Parathyroid adenoma (tissue), 2 donors: ENCODE results near the gene TP53I11.

Experiments used
- H2AFZ ChIP-seq: fragments of 300-600 bp; sonication (generic); one replicate; pipeline ENCODE4 v1.7.0; 2017; ENCODE audit warnings: antibody characterized with exemption, mild to moderate bottlenecking
- H3K27ac ChIP-seq: fragments of 300-600 bp; sonication (generic); one replicate; pipeline ENCODE4 v1.7.0; 2017
- H3K27me3 ChIP-seq: fragments of 300-600 bp; sonication (generic); one replicate; pipeline ENCODE4 v1.7.0; 2017; ENCODE audit warnings: low read length; ENCODE audit not compliant: control insufficient read depth, insufficient read depth
- H3K36me3 ChIP-seq: fragments of 300-600 bp; sonication (generic); one replicate; pipeline ENCODE4 v1.7.0; 2017; ENCODE audit warnings: low read length; ENCODE audit not compliant: control insufficient read depth, insufficient read depth
- H3K4me1 ChIP-seq: fragments of 300-600 bp; sonication (generic); one replicate; pipeline ENCODE4 v1.7.0; 2017; ENCODE audit warnings: control low read depth
- H3K4me2 ChIP-seq: fragments of 300-600 bp; sonication (generic); one replicate; pipeline ENCODE4 v1.7.0; 2017; ENCODE audit warnings: low read length
- H3K4me3 ChIP-seq: fragments of 300-600 bp; sonication (generic); one replicate; pipeline ENCODE4 v1.7.0; 2017; ENCODE audit warnings: low read depth, low read length
- H3K79me2 ChIP-seq: fragments of 300-600 bp; sonication (generic); one replicate; pipeline ENCODE4 v1.7.0; 2017; ENCODE audit warnings: control low read depth
- H3K9ac ChIP-seq: fragments of 300-600 bp; sonication (generic); one replicate; pipeline ENCODE4 v1.7.0; 2017; ENCODE audit warnings: mild to moderate bottlenecking
- H3K9me3 ChIP-seq: fragments of 300-600 bp; sonication (generic); one replicate; pipeline ENCODE4 v1.7.0; 2017; ENCODE audit warnings: low read length; ENCODE audit not compliant: control insufficient read depth
- TF ChIP-seq, protein P1 (sequence below): fragments of 300-600 bp; sonication (generic); IDR thresholded peaks from one replicate; pipeline ENCODE4 v1.7.0; 2017; ENCODE audit warnings: antibody characterized with exemption, mild to moderate bottlenecking
- donor health status: primary hyperparathyroidism.

Gene TP53I11

DNA sequence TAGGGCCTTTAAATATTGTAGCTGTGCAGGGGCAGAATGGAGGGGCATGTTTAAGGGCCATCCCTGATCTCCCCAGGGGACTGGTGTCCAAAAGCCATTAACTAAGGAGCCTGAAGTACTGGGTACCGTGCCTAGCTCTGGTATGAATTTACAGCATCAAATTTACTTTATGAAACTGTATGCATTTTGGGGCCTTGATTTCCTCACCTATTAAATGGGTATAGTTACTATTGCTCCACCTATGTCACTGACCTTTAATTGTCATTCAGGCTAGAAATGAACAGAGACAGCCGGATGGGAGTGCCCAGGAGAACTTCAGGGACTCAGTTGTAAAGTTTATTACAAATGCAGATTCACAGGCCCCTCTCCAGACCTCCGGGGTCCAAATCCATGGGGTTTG is 11.8 kb upstream of the TP53I11 start:
- H3K4me3 ChIP-seq, result no peak overlapping the region
- no peak overlapping the region for H3K4me2 ChIP-seq
- no peaks in the 10 kb centered on the region for H3K27me3 ChIP-seq
- no peak overlapping the region for H3K9ac ChIP-seq
- no peaks in the 10 kb centered on the region for H3K79me2 ChIP-seq
- no peak overlapping the region for H2AFZ ChIP-seq
- H3K36me3 ChIP-seq, result no peaks in the 10 kb centered on the region
- H3K4me1 ChIP-seq, result no peaks in the 10 kb centered on the region
- H3K9me3 ChIP-seq, result no peaks in the 10 kb centered on the region
- TF ChIP-seq, protein P1, sequence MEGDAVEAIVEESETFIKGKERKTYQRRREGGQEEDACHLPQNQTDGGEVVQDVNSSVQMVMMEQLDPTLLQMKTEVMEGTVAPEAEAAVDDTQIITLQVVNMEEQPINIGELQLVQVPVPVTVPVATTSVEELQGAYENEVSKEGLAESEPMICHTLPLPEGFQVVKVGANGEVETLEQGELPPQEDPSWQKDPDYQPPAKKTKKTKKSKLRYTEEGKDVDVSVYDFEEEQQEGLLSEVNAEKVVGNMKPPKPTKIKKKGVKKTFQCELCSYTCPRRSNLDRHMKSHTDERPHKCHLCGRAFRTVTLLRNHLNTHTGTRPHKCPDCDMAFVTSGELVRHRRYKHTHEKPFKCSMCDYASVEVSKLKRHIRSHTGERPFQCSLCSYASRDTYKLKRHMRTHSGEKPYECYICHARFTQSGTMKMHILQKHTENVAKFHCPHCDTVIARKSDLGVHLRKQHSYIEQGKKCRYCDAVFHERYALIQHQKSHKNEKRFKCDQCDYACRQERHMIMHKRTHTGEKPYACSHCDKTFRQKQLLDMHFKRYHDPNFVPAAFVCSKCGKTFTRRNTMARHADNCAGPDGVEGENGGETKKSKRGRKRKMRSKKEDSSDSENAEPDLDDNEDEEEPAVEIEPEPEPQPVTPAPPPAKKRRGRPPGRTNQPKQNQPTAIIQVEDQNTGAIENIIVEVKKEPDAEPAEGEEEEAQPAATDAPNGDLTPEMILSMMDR, result no peak
- no peak overlapping the region for H3K27ac ChIP-seq

DNA sequence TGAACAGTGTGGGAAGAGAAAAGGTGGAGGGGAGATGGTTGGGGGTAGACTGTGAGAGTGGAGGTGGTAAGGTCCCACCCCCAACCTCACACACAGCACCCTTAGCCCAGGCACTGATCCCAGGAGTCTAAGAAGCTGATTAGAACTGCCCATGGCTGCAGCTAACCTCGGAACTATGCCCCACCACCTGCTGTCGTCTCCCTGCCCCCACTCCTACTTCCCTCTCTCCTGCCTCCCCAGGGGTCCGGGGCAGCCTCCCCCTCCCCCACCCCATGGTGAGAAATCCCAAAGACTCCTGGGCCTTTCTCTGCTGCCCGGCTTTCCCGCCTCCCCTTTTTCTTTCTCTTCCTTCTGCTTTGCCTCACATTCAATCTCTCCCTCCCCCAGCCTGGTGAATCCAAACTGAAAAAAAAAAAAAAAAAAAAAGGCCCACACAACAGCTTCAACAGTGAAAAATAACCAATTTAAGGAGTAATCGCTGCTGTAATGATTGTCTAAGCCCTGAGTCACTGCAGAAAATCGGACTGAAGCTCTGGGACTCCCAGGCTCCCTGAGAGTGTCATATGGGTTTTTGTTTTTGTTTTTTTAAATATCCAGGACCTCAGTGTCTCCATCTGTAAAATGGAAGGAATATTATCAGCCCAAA is 9.6 kb upstream of the TP53I11 start:
- H3K9ac ChIP-seq, result no peak overlapping the region
- H3K36me3 ChIP-seq, result no peaks in the 10 kb centered on the region
- H3K9me3 ChIP-seq, result no peaks in the 10 kb centered on the region
- H3K27me3 ChIP-seq, result no peaks in the 10 kb centered on the region
- H3K4me2 ChIP-seq, result no peak overlapping the region
- no peaks in the 10 kb centered on the region for H3K4me1 ChIP-seq
- TF ChIP-seq, protein P1, result no peak
- H3K79me2 ChIP-seq, result no peaks in the 10 kb centered on the region
- no peak overlapping the region for H3K4me3 ChIP-seq
- no peak overlapping the region for H3K27ac ChIP-seq
- H2AFZ ChIP-seq, result no peak overlapping the region

DNA sequence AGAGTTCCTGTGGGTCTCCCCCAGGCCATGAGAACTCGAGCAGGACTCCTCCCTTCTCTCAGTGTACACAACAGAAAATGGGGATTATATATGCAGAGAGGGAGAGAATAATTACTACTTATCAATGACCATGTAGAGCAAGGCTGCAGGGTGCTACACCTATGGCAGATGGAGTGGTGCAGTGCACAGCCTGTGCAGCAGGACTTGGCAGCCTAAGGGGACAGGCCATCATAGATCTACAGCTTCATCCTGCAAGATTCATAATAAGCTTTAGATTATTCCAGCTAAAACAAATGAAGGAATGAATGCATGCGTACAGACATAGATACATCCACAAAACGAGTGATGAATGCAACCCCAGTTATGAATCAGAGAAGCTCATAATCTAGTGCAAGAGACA is 8.4 kb upstream of the TP53I11 start:
- TF ChIP-seq, protein P1, result no peak
- H3K27me3 ChIP-seq, result no peaks in the 10 kb centered on the region
- H3K79me2 ChIP-seq, result no peaks in the 10 kb centered on the region
- no peak overlapping the region for H2AFZ ChIP-seq
- no peak overlapping the region for H3K4me2 ChIP-seq
- no peak overlapping the region for H3K4me3 ChIP-seq
- H3K9me3 ChIP-seq, result no peaks in the 10 kb centered on the region
- no peak overlapping the region for H3K27ac ChIP-seq
- no peaks in the 10 kb centered on the region for H3K4me1 ChIP-seq
- no peak overlapping the region for H3K9ac ChIP-seq
- H3K36me3 ChIP-seq, result no peaks in the 10 kb centered on the region

DNA sequence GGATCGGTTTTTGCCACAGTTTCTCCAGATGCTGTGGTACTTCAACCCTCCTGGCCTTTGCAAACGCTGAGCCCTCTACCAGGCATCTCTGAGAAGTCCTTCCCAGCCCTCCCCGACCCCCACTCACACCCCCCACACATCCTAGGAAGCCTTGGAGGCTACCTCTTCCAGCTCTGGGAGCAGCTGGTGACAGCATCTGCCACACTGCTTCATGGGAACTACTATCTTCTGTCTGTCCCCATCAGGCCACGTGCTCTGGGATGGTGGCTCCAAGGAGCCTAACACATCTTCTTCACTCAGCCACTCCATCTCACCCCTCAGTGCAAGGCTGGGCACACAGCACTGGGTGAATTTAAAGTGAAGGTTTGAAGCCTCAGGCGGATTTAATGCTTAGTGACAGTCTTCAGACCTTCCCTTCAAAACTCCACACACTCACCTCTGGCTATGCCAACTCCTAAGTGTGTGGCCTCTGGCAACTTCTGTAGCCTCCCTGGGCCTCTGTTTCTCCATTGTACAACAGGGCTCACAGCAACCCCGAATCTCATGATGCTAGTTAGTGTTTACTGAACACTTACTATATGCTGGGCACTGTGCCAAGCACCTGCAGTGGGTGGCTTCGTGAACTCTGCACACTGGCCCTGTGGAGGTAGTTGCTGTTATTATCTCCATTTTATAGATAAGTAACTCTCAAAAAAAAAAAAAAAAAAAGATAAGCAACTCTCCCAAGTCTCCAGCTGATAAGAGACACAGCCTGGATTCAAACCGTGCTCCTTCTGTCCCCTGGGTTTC is 7.3 kb upstream of the TP53I11 start:
- no peak overlapping the region for H3K27ac ChIP-seq
- H2AFZ ChIP-seq, result no peak overlapping the region
- H3K9me3 ChIP-seq, result no peaks in the 10 kb centered on the region
- no peaks in the 10 kb centered on the region for H3K79me2 ChIP-seq
- TF ChIP-seq, protein P1, result no peak
- no peaks in the 10 kb centered on the region for H3K36me3 ChIP-seq
- no peaks in the 10 kb centered on the region for H3K27me3 ChIP-seq
- H3K4me3 ChIP-seq, result no peak overlapping the region
- H3K9ac ChIP-seq, result no peak overlapping the region
- no peak overlapping the region for H3K4me2 ChIP-seq
- no peaks in the 10 kb centered on the region for H3K4me1 ChIP-seq
